Stimulated activated CD4-positive, alpha-beta T cell treated with anti-CD3 and anti-CD28 coated beads, Interleukin-1b, Interleukin-23, amount 100 ng/mL, for 24 hours (primary cell): ENCODE data around the gene CCND1.

Experiments used
- DNase-seq, 4 experiments: peaks; one replicate each; pipeline ENCODE4 v3.0.0-alpha.2; 2020; ENCODE audit warnings: low read depth in 4 of 4, low spot score in 1 of 4

CCND1 gene

GRCh38 chr11:69651834-69652620, 11.1 kb downstream of the CCND1 start:
- no peak for DNase-seq

GRCh38 chr11:69652999-69653398, 12.0 kb downstream of the CCND1 start:
- DNase-seq: no peak

GRCh38 chr11:69653406-69653960, 12.5 kb downstream of the CCND1 start:
- no peak for DNase-seq

GRCh38 chr11:69654001-69654659, 13.2 kb downstream of the CCND1 start:
- no peak for DNase-seq

- DNase-seq: no peak
Measured at GRCh38 chr11:69654660-69655478, 13.9 kb downstream of the CCND1 start.

GRCh38 chr11:69655479-69656428, 14.8 kb downstream of the CCND1 start:
- DNase-seq: no peak

- DNase-seq: no peak
Measured at GRCh38 chr11:69656536-69657455, 15.8 kb downstream of the CCND1 start.

- no peak for DNase-seq
Measured at GRCh38 chr11:69657456-69657910, 16.5 kb downstream of the CCND1 start.

- no peak for DNase-seq
Measured at GRCh38 chr11:69657911-69658625, 17.1 kb downstream of the CCND1 start.

- DNase-seq: no peak
Measured at GRCh38 chr11:69658626-69659450, 17.9 kb downstream of the CCND1 start.

GRCh38 chr11:69659591-69659990, 18.6 kb downstream of the CCND1 start:
- no peak for DNase-seq

- DNase-seq: no peak
Measured at GRCh38 chr11:69660001-69660500, 19.1 kb downstream of the CCND1 start.

GRCh38 chr11:69661413-69661715, 20.4 kb downstream of the CCND1 start:
- DNase-seq: no peak

- DNase-seq: no peak
Measured at GRCh38 chr11:69662021-69662698, 21.2 kb downstream of the CCND1 start.

- DNase-seq: no peak
Measured at GRCh38 chr11:69662806-69663205, 21.9 kb downstream of the CCND1 start.

GRCh38 chr11:69663326-69663725, 22.4 kb downstream of the CCND1 start:
- no peak for DNase-seq

- DNase-seq: no peak
Measured at GRCh38 chr11:69664103-69664775, 23.3 kb downstream of the CCND1 start.
